Esophagus squamous epithelium (tissue), 4 donors: Measurements from ENCODE around the gene GRIP1.

Experiments
- CTCF ChIP-seq, 6 experiments: fragments of 450-650 bp in 4 of 6; fragments of 200-600 bp in 2 of 6; sonication (generic) in 2 of 6; IDR thresholded peaks; one replicate each; pipeline ENCODE4 v1.5.1; 2016 to 2019; ENCODE audit warnings: antibody characterized with exemption in 6 of 6, mild to moderate bottlenecking in 4 of 6, moderate library complexity in 4 of 6
- POLR2A ChIP-seq, 4 donors: fragments of 450-650 bp; IDR thresholded peaks; one replicate each; pipeline ENCODE4 v1.6.1; 2017; ENCODE audit warnings: antibody characterized with exemption in 4 of 4, mild to moderate bottlenecking in 4 of 4, moderate library complexity in 3 of 4

- no peak for TF ChIP-seq CTCF (IDR thresholded peaks at IDR 0.05)
- no peak for TF ChIP-seq POLR2A (IDR thresholded peaks at IDR 0.05)
Observed at GRCh38 chr12:66508025-66508424, 170.9 kb downstream of the GRIP1 start.
